Middle frontal gyrus (tissue), 1 donor: ENCODE data around the gene DCDC2C.
"Not testable (repeated sequence)": the region's sequence is repeated elsewhere in the genome, so short reads cannot be mapped to it uniquely, and the experiment has no call there.

Source experiments
- DNase-seq: peaks from one replicate; pipeline ENCODE4 v3.0.0-alpha.2; 2015; ENCODE audit warnings: low spot score; ENCODE audit errors: extremely low spot score

Gene DCDC2C

DNA sequence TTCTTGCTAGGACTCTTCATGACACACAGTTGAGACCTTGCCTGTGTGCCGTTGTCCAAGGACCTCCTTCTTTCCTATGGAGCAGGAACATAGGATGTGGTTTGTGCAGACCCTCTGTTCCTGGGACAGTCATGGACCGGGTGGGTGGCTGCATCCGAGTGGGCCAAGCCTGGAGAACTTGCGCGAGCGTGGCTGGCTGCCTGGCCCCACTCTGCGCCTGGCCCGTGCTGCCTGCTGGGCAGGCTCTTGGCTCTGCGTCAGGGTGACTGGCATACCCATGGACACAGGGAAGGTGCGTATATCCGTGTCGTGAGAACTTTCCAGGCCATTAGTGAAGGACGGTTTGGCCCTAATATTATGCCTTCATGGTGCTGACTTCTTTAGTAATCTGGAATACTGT, 68.2 kb downstream of the DCDC2C start:
- no peak for DNase-seq

- no peak for DNase-seq
Observed at GRCh38 chr2:3774336-3774735, 71.0 kb downstream of the DCDC2C start.

DNA sequence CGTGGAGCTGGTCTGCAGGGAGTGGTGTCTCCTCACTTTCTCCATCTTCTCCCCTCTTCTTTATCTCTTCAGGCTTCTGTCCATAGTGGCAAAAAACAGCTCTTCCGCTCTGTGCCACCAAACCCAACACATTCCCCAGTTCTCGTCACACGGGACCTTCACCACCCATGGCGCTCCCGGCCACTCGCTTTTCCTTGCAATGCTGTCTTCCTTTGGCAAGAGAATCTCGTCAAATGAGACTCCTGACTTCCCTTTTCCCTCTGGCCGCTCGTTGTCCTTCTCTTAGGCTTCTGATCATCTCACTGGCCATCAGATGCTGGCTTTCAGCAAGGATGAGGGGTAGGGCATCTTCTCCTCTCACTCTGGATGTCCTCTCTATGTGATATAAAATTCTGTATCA, 72.9 kb downstream of the DCDC2C start:
- DNase-seq: no peak

GRCh38 chr2:3777966-3778365, 74.6 kb downstream of the DCDC2C start:
- DNase-seq: no peak

- DNase-seq: no peak
Observed at GRCh38 chr2:3778851-3779495, 75.6 kb downstream of the DCDC2C start.

DNA sequence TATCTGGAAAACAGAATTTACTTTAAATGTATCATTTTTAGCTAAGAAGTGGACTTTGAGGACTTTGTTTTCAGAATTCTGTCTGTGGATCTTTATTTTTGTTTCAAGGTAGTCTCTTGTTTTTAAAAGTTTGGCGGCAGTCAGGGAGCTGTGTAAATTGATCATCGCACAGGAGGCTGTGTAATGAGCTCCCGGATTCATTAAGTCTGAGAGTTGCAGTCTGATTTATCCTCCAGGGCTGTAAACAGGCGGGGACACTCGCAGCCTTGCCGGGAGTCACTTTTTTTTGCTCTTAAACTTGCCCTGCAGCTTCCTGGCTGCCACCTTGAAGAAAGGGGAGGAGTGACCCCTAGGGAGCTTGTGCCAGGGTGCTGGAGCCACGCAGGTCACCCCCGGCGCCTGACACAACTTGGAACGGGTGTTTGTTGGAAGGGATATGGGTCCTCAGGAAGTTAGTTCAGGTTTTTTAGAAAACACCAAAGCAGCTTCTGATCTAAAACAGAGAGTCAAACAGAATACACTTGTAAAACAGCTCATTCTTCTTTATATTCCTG, 76.2 kb downstream of the DCDC2C start:
- DNase-seq: no peak

DNA sequence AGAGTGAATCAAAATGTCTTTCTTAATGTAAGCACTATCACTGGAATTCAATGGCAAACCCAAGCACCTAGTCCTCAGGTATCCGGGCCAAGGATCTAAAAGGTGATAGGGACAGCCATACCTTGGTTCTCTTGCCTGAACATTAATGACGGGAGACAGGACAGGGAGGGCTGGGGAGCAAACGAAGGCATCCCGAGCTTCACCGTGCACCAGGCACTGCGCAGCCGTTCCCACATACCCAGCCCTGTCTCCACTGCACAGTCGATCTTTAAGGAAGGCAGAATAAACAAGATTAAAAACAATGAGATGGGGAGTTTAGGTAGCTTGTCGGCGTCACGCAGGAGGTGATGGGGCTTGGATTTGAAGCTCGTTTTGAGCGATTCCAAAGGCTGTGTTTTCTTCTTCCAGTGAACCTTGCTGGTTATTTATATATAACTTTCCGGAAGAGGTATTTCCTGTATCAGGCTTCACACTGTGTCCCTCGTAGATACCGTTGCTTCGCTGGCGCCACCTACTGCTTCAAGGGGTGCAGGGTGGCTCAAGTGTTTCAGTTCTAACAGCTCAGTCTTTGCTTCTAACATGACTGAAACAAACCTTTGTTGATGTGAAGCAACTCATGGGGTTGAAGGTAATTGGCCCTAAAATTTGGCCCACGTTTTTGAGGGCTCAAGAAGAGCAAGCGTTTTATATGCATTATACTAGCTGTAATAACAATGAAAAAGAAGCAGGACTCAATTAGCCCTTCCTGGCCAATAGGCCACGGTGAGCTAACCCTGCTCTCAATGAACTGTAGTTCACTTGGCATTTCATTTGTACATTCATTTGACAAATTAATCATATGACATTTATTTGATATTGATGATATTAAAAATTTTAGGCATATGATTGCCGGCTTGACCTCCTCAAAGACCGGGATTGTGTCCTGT, 77.4 kb downstream of the DCDC2C start:
- no peak for DNase-seq

- DNase-seq: no peak
Observed at GRCh38 chr2:3784731-3785130, 81.4 kb downstream of the DCDC2C start.

- no peak for DNase-seq
Observed at GRCh38 chr2:3785220-3785889, 82.0 kb downstream of the DCDC2C start.

GRCh38 chr2:3785890-3786273, 82.5 kb downstream of the DCDC2C start:
- DNase-seq: no peak

- DNase-seq: no peak
Observed at GRCh38 chr2:3787768-3788167, 84.4 kb downstream of the DCDC2C start.

DNA sequence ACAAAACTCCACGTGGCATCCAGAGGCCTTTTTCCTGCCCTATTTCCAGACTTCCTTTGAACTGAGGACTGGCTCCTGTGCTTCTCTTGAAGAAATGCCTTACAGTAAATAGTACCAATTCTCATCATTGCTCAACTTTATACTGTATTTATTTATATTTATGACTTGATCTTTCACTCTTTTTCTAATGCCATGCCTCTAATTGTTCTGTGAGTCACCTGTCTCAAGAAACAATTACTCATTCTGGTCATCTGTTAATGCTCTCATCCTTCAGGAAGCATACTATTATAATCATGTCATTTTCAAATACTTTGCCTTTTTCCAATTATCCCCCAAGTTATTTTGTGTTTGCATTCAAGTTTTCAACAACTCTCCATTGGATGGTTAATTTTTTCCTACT, 85.9 kb downstream of the DCDC2C start:
- no peak for DNase-seq

DNA sequence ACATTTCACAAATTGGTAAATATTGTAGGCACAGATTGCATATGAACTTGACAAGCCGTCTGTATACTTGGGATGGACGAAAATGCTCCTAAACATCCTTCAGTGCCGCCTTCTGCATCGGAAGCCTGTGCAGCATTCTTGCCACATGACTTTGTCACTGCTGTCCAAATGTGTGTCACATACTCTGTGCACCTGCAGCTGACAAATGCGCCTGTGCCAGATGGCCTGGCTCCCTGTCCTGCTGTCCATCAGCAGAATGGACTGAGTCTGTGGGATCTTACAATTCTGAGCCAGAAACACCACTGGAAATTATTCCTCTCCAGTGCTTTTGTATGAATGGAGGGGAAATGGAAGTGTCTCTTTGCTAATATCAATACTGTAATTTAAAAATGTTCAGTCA, 89.9 kb downstream of the DCDC2C start:
- DNase-seq: no peak

- no peak for DNase-seq
Observed at GRCh38 chr2:3801506-3801905, 98.1 kb downstream of the DCDC2C start.

GRCh38 chr2:3805201-3805939, 102.0 kb downstream of the DCDC2C start:
- no peak for DNase-seq

DNA sequence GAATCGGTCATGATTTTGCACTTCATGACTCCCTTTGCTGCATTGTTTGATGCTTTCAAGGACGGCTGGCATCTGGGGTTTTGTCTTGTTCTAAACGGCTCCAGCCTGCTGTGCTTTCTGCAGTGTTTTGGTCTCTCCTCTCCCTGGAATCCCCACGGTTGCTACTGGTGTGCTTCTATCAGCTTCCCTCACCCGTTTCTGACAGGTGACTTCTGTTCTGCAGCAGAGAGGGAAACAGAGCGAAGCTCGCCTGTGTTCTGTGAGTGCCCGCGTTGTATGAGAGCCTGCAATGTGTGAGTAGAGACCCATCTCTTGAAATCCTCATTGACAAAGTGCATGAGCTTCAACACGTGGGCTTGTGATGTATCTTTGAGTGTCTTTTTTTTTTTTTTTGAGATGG, 102.8 kb downstream of the DCDC2C start:
- DNase-seq: no peak

GRCh38 chr2:3806730-3807129, 103.4 kb downstream of the DCDC2C start:
- DNase-seq: no peak

DNA sequence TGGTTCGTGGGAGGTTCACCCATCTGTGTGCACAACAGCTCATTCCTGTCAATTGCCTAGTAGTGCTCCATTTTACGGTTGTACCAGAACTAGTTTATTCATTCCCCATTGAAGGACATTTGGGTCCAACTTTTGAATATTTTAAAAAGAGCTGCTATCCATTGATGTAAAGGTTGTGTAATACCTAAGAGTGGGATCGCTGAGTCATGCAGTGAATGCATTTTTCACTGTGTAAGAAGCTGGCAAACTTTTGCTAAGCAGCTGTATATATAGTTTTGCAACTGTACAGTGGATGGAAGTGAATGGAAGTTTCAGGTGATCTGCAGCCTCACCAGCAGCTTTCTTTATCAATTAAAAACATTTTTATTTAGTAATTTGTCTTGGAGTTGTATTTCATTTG, 104.5 kb downstream of the DCDC2C start:
- DNase-seq: no peak

DNA sequence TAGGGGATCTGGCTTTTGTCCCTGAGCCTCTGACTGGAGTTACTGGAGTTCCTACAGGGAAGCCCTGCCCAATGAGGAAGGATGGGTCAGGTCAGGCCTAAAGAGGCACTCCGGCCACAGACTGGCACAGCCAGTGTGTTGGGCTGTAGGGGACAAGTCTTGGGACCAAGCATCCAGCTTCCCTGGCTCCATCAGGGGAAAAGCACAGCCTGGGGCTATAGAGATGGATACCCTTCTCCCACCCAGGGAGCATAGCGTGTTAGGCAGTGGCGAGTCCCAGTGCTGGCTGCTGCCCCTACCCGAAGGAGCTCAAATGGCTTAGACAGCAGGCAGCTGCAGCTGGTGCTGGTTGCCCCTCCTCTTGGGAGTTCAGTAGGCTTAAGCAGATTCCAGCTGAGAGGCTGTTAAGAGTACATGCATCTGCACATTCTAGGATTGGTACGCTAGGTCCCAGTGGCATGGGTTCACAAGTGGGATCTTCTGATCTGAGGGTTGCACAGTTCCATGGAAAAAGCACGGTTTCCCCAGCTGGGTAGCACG, 111.4 kb downstream of the DCDC2C start:
- no peak for DNase-seq

GRCh38 chr2:3817144-3817543, 113.8 kb downstream of the DCDC2C start:
- DNase-seq: not testable (repeated sequence)

- DNase-seq: no peak
Observed at GRCh38 chr2:3823748-3824147, 120.4 kb downstream of the DCDC2C start.
